ENCODE results near the gene DND1.
"Not testable (repeated sequence)": the region's sequence is repeated elsewhere in the genome, so short reads cannot be mapped to it uniquely, and the experiment has no call there.

DND1 gene
- 2.4 to 5.1 (median 3.4) reads per million in 4 experiments for total RNA-seq

DNA sequence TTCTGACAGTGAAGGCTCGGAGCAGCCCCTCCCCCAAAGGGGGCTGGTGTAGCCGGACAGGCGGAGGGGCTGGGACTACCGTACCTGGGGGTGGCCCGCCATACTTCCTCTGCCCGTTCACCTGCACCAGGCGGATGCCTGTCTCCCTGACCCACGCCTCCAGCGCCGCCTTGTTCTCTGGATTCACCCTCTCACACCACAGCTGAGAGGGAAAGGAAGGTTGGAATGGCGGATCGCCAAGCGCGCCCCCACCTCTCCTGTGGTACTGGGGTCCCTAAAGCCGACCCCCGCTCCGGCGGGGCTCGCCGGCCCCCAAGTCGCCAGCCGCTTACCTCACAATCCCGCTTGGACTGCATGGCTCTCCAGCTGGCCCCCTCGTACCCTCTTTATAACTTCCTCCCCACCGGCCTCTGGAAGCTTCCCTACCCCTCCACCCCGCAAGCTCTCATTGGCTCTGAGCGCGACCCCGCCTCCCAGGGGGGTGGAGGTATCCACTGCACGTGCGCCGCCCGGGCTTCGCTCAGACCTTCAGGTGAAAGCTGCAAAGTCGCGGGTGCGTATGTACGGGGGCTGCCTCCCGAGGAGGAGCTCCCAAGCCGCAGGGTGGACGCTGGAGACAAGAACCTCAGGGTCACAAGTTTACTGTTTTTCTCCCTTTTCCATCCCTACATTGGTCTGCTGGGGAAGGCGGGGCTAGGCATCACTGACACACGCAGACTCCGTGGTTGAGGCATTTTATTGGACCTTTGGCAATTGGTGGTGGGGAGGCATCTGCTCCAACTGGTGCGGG, at the start of gene DND1:
DND1 (minus strand) TSS at position 390 of the 790 bp plus-strand sequence; CDS start at position 356, 34 bp downstream.
- no peak for DNase-seq

DNA sequence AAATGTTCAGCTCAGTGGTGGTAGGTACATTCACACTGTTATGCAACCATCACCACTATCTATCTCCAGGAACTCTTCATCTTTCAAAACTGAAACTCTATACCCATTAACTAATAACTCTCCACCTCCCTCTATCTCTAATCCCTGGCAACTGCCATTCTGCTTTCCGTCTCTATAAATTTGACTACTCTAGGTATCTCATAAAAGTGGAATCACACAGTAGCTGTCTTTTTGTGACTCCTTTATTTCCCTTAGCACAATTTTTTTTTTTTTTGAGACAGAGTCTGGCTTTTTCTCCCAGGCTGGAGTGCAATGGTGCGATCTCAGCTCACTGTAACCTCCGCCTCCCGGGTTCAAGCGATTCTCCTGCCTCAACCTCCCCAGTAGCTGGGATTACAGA, 48.0 kb upstream of the DND1 start:
- not testable (repeated sequence) for DNase-seq

DNA sequence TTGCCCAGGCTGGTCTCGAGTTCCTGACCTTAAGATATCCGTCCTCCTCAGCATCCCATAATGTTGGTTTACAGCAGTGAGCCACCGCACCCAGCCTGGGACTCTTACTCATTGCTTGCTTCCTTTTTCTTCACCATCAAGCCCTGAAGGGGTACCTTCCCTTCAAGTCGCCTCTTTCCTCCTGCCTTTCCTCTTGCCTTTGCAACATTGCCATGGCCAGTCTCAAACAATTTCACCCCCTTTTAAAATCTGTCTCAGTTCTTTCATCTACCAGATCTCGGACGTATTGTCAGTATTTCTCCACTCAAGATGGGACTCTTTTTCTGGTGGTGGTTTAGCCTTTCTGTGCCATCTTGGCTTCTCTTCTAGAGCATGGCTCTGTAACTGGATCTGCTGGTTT, 47.4 kb upstream of the DND1 start:
- DNase-seq = not testable (repeated sequence)

- DNase-seq = no peak
These were observed 44.9 kb upstream of the DND1 start for GRCh38 chr5:140718266-140718592.

- not testable (repeated sequence) for DNase-seq
These were observed 42.9 kb upstream of the DND1 start for GRCh38 chr5:140716238-140716637.

DNA sequence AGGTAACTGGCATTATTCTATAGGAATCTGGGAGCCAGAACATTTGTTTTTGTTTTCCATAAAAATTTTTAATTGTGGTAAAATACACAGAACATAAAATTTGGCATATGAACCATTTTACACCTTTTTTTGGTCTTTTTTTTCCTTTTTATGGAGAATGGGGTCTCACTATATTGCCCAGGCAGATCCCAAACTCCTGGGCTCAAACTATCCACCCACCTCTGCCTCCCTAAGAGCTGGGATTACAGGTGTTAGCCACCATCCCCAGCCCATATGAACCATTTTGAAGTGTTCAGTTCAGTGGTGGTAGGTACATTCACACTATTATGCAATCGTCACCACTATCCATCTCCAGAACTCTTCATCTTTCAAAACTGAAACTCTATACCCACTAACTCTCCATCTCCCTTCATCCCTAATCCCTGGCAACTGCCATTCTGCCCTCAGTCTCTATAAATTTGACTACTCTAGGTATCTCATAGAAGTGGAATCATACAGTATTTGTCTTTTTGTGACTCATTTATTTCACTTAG, 40.3 kb upstream of the DND1 start:
- no peak for DNase-seq

- DNase-seq = no peak
These were observed 38.4 kb upstream of the DND1 start for GRCh38 chr5:140711794-140712193.

- DNase-seq = peak; percentile 66
These were observed 37.6 kb upstream of the DND1 start for GRCh38 chr5:140710899-140711552.

DNA sequence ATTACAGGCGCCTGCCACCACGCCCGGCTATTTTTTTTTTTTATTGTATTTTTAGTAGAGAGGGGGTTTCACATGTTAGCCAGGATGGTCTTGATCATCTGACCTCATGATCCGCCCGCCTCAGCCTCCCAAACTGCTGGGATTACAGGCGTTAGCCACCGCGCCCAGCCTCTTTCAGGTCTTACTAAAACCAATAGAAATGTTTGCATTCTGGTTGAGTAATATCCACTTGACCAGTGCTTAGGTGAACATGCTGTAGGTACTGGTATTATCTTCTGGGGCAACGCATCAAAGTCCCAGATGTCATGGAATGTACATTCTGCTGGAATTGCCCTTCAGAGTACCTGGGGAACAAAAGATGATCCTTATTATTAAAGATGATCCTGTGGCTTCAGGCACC, 35.4 kb upstream of the DND1 start:
- DNase-seq = not testable (repeated sequence)

DNA sequence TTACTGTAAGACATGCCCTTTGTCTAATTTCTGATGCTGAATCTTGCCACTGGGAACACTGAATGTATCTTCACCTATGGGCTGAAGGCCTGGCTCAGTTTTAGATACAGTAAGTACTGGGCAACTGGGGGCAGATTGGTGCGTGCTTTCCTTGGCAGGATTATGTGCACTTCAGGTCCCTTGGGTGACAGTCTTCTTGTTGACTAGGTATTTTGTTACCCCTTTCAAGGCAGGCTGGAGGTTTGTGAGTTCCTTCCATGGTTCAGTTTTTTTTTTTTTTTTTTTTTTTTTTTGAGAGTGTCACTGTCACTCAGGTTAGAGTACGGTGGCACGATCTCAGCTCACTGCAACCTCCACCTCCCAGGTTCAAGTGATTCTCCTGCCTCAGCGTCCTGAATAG, 34.4 kb upstream of the DND1 start:
- no peak for DNase-seq

DNA sequence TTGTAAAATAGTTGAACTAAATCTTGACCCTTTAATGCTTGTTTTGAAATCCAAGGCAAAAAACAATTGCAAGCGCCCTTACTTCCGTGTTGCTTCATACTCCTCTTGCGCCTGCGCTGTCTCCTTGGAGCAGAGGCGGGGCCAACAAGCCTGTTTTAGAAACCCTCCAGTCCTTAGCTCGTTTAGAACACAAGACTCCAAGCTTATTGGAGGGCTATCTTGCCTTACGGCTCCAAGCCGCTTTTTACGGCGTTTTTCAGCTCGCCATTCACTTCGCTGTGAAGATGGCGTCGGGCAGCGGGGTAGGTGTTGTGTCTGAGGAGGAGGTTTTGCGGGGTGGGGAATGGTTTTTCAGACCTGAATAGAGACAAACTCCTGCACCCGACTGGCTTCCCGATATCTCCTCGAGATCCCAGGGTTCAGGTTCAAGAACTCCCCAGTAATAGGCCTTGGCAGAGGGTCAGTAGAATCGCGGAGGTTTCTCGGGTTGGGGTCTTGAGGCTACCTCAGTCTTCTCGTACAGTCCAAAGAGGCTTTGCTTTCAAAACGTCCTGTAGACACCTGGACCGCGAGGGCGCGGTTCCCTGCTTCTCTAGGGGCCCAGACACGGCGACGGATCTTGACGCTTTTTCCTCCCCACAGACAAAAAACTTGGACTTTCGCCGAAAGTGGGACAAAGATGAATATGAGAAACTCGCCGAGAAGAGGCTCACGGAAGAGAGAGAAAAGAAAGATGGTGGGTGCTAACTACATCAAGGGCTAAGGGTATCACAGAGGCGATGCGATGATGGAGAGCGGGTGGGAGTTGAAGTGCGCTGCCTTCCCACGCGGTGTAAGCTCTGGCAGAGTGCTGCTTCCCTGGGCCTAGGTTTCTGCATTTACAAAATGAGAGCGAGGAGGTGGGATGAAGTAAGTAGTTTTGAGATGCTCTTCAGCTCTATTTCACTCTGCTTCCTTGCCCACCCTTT, 27.1 kb upstream of the DND1 start, which contains the start of gene ZMAT2:
ZMAT2 (plus strand) TSS at position 271 of the 968 bp plus-strand sequence; CDS start at position 285, 14 bp downstream.
- peak; percentile 92 for DNase-seq

DNA sequence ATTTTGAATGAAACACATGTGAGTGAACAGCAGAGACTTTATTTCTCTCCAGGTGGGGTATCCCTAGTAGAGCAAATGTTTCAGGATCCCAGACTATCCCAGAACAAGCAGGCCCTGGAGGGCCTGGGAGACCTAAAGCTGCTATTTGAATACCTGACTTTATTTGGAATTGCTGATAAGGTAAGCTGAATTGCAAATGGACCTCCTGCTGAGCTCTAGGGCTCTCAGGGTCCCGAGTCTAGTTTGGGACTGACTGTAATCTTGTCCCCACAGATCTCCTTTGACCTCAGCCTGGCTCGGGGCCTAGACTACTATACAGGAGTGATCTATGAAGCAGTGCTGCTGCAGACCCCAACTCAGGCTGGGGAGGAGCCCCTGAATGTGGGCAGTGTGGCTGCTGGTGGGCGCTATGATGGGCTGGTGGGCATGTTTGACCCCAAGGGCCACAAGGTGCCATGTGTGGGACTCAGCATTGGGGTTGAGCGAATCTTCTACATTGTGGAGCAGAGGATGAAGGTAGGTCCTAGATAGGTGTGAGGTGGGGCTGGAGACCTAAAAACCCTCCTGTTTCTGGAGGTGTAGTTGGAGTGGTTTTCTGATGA, 23.6 kb upstream of the DND1 start:
- DNase-seq = no peak

DNA sequence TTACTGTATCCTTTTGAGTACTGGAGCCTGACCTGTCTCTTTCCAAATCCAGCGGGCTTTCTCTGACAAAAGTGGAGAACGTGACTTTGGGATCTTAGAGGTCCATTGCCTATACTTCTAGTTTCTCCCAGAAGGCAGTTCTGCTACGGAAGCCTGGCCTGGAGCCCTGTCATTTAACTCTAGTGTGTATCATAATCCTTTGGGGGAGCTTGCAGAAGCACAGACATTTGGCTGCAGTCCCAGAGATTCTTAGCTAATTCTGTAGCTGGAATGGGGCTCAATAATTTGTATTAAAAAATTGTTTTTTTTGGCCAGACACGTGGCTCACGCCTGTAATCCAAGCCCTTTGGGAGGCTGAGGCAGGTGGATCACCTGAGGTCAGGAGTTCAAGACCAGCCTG, 20.9 kb upstream of the DND1 start:
- DNase-seq = no peak

DNA sequence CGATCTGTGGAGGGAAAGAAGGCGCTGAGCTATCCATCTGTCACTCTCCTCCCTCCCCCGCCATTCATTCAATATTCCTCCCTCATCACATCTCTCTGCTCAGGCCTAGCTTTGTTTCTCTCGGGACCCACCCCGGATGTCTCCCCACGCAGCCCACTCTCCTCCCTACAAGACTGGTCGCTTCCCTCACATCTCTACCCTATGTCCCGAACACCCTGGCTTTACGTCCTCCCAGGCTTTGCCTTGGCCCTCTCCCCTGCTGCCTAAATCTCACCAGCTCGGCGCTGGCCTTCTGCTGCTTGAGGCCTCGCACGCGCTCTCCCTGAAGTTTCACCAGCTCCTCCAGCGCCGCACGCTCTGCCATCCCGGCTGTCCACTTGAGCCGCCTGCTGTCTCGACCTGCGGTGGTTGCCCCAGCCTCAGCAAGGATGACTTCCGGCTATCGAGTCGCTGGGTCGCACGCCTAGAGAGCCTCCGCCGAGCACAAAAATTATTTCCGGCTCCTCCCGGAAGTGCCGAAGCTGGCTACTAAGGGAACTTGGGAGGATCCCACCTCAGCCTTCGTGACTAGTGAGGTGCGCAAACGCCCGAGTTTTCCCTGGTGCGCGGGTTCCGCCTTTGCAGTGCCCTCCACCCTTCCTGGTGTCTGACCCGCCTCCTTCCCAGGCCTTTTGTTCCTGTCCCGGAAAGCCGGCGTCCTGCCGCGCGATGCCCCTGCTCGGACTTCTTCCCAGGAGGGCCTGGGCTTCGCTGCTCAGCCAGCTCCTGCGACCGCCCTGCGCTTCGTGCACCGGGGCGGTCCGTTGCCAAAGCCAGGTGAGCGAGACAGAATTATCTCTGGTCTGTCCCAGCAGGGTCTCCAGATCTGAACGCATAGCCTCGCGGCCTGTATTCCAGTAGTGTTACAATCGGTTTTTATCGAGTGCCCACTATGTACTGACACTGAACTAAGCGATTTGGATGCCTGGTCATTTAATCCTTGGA, 17.9 kb upstream of the DND1 start, which contains the start of the genes HARS1 and HARS2:
HARS1 (minus strand) TSS at position 430 of the 984 bp plus-strand sequence; CDS start at position 364, 66 bp downstream.
HARS2 (plus strand) TSS at position 515 of the 984 bp plus-strand sequence; CDS start at position 709, 194 bp downstream.
- peak; percentile 72 for DNase-seq

DNA sequence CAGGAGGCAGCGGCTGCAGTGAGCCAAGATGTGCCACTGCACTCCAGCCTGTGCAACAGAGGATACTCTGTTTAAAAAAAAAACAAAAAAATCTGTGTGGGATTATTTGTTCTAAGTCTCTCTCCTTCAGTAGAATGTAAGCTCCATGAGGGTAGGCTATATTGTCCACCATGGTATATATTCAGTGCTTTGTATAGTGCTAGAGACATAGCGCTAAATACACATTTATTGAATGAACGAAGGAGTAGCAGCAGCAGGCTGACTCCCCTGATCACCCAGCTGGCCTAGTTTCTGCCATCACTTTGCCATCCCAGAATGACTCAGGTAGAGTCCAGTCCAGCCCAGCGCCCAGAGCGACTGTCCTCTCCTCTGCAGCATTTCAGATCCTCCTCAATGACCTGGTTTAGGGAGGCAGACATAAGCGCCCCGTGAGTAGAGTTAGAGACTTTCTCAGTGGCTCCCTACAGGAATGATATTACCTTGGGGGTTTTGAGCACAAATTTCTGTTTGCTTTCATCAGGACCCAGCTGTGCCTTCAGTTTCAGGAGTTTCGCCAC, 17.1 kb upstream of the DND1 start:
- DNase-seq = no peak

- DNase-seq = no peak
These were observed 5.6 kb upstream of the DND1 start for GRCh38 chr5:140678993-140679392.

GRCh38 chr5:140677947-140678346, 4.6 kb upstream of the DND1 start:
- no peak for DNase-seq

DNA sequence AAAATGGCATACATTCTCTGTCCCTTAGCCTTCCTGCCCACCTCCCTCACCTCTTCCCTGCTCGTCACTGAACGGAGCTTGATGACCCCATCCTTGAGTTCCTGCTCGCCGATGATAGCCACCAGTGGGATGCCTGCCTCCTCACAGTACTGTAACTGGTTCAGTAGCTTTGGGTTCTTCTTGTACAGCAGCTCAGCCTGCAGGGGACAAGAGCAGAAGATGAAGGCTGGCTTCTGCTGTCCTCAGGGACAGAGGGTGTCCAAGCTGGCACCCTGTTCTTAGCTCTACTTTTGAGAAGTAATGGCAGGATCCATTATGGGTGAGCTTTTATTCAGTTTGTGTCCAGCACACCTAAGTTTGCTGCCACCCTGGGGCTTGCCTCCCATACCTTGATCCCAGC, 1.3 kb upstream of the DND1 start:
- no peak for DNase-seq

DNA sequence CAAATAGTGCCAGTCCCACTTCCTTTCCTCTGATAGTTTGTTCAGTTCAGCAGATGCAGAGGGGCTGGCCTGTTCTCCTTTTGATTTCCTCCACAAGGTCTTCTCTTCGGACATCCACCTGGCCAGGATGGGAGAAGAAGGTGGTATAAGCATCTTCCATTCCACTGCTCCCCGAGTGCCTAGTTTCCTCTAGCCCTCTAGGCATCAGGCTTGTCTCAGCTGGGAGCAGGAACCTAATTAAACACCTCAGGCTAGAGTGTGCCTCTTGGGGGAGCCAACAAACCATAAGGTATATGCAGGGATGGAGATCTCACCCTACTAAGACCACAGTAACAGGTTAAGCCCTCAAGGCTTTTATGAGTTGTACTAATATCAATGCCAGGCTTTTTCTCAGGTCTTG, 835 bp upstream of the DND1 start:
- no peak for DNase-seq

DNA sequence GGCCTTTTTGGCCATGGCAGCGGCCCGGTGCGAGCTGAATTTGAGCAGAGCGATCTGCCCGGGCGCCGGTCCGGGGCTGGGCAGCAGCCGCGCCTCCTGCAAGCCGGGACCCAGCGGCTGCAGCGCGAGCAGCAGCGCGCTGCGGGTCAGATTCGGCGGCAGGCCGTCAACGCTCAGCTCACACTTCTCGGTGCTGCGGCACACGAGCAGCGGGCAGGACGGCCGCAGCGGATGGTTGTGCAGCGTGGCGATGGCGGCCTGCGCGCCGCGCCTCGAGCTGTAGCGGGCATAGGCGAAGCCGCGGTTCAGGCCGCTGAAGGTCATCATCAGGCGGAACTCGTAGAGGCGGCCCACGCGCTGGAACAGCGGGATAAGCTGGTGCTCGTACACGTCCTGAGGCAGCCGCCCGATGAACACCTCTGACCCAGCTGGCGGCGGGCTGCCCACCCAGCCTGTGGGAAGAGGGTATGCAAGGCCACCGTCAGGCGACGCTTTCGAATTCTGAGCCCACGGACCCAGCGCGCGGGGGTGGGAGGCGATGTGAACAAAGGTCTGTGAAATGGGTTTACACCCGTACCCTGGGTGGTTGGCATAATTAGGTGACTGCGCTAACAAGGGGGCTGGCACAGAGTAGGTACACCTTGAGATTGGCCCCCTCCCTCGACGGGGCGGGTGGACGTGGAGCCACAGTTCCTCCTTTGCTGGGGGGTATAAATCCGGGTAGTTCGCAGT, 755 bp downstream of the DND1 start:
- no peak for DNase-seq

Data from effector CD8-positive, alpha-beta T cell (primary cell).